Measurements from ENCODE around the gene MPRIP. TPM values are rescaled to one million over a fixed set of nuclear protein-coding genes. Genes with fewer than 3 reads are reported as not detected.
"Not testable (repeated sequence)": the region's sequence is repeated elsewhere in the genome, so short reads cannot be mapped to it uniquely, and the experiment has no call there.

The MPRIP gene
- 102 and 109 TPM in 2 replicates for total RNA-seq

GRCh38 chr17:17042384-17042736, at the start of gene MPRIP:
Gene MPRIP, plus strand, starts transcription at chr17:17042457. Its CDS starts 392 bp downstream, at chr17:17042849.
- H3K4me3 ChIP-seq (ENCODE audit: low read depth, low read length): peak within 1 kb of the TSS; percentile 91
- TF ChIP-seq CTCF (conservative IDR thresholded peaks at IDR 0.05; ENCODE audit: low read depth, low read length): no peak
- no peak for DNase-seq (ENCODE audit: low read depth)

GRCh38 chr17:16994631-16995030, 47.6 kb upstream of the MPRIP start:
- no peak for TF ChIP-seq CTCF (conservative IDR thresholded peaks at IDR 0.05; ENCODE audit: low read depth, low read length)
- DNase-seq (ENCODE audit: low read depth): no peak
- no peak overlapping the region for H3K4me3 ChIP-seq (ENCODE audit: low read depth, low read length)

GRCh38 chr17:16995930-16996329, 46.3 kb upstream of the MPRIP start:
- DNase-seq (ENCODE audit: low read depth): no peak
- H3K4me3 ChIP-seq (ENCODE audit: low read depth, low read length): no peak overlapping the region

GRCh38 chr17:16996726-16997125, 45.5 kb upstream of the MPRIP start:
- DNase-seq (ENCODE audit: low read depth): not testable (repeated sequence)

More at GRCh38 chr17:16995930-16996329, 46.3 kb upstream of the MPRIP start:
- TF ChIP-seq CTCF (conservative IDR thresholded peaks at IDR 0.05; ENCODE audit: low read depth, low read length): no peak

GRCh38 chr17:16997514-16998429, 44.5 kb upstream of the MPRIP start:
- no peak overlapping the region for H3K4me3 ChIP-seq (ENCODE audit: low read depth, low read length)
- no peak for DNase-seq (ENCODE audit: low read depth)
- TF ChIP-seq CTCF (conservative IDR thresholded peaks at IDR 0.05; ENCODE audit: low read depth, low read length): peak; percentile 83

More at GRCh38 chr17:16996726-16997125, 45.5 kb upstream of the MPRIP start:
- not testable (repeated sequence) for H3K4me3 ChIP-seq (ENCODE audit: low read depth, low read length)

GRCh38 chr17:16999931-17000625, 42.2 kb upstream of the MPRIP start:
- H3K4me3 ChIP-seq (ENCODE audit: low read depth, low read length): no peak overlapping the region
- no peak for TF ChIP-seq CTCF (conservative IDR thresholded peaks at IDR 0.05; ENCODE audit: low read depth, low read length)
- DNase-seq (ENCODE audit: low read depth): no peak

- no peak for TF ChIP-seq CTCF (conservative IDR thresholded peaks at IDR 0.05; ENCODE audit: low read depth, low read length)
- H3K4me3 ChIP-seq (ENCODE audit: low read depth, low read length): no peak overlapping the region
- no peak for DNase-seq (ENCODE audit: low read depth)
These were observed 41.0 kb upstream of the MPRIP start for GRCh38 chr17:17001076-17001777.

Measured in epithelial cell of proximal tubule (primary cell).